Activated naive CD4-positive, alpha-beta T cell treated with anti-CD3 and anti-CD28 coated beads, Interleukin-2, amount 50 U/mL, for 24 hours (primary cell): ENCODE measurements around the gene KATNA1.
"Not testable (repeated sequence)": the region's sequence is repeated elsewhere in the genome, so short reads cannot be mapped to it uniquely, and the experiment has no call there.

ENCODE experiments used
- H3K27ac Mint-ChIP-seq: one replicate; pipeline ENCODE4 v1.8.0; 2021; ENCODE audit warnings: mild to moderate bottlenecking, mixed read lengths
- H3K27me3 Mint-ChIP-seq: one replicate; pipeline ENCODE4 v1.8.0; 2021; ENCODE audit warnings: mixed read lengths
- H3K36me3 Mint-ChIP-seq: one replicate; pipeline ENCODE4 v1.8.0; 2021; ENCODE audit warnings: mixed read lengths
- H3K4me1 Mint-ChIP-seq: one replicate; pipeline ENCODE4 v1.8.0; 2021; ENCODE audit warnings: mixed read lengths
- H3K4me3 Mint-ChIP-seq: one replicate; pipeline ENCODE4 v1.8.0; 2021; ENCODE audit warnings: mild to moderate bottlenecking, mixed read lengths
- H3K9me3 Mint-ChIP-seq: one replicate; pipeline ENCODE4 v1.8.0; 2021; ENCODE audit warnings: mixed read lengths

Gene KATNA1

GRCh38 chr6:149648148-149649145 is at the start of gene KATNA1:
Gene KATNA1 (minus strand): TSS chr6:149648714. CDS start chr6:149638547, 10,167 bp downstream.
- no peaks in the 10 kb centered on the region for H3K27me3 Mint-ChIP-seq
- H3K9me3 Mint-ChIP-seq: no peaks in the 10 kb centered on the region
- peak within 1 kb of the TSS; percentile 93 for H3K4me3 Mint-ChIP-seq
- peak within 1 kb of the TSS; percentile 90 for H3K27ac Mint-ChIP-seq
- H3K4me1 Mint-ChIP-seq: peaks cover 31% of the 10 kb centered on the region
- H3K36me3 Mint-ChIP-seq: peaks cover under 1% of the 10 kb centered on the region

- Mint-ChIP-seq H3K27me3 (no peaks in the 10 kb centered on the region), H3K9me3 (no peaks in the 10 kb centered on the region), H3K36me3 (peaks cover 2% of the 10 kb centered on the region), H3K4me1 (peaks cover 38% of the 10 kb centered on the region), H3K27ac (no peak overlapping the region), H3K4me3 (no peak overlapping the region)
Measured at GRCh38 chr6:149698175-149698574, 49.7 kb upstream of the KATNA1 start.

- no peak overlapping the region for H3K27ac Mint-ChIP-seq
- peaks cover 4% of the 10 kb centered on the region for H3K36me3 Mint-ChIP-seq
- H3K9me3 Mint-ChIP-seq: no peaks in the 10 kb centered on the region
- H3K4me3 Mint-ChIP-seq: no peak overlapping the region
- peaks cover 33% of the 10 kb centered on the region for H3K4me1 Mint-ChIP-seq
- no peaks in the 10 kb centered on the region for H3K27me3 Mint-ChIP-seq
Measured at GRCh38 chr6:149696901-149697300, 48.4 kb upstream of the KATNA1 start.

- Mint-ChIP-seq H3K4me1 (peaks cover 27% of the 10 kb centered on the region), H3K36me3 (peaks cover 9% of the 10 kb centered on the region), H3K27me3 (no peaks in the 10 kb centered on the region), H3K9me3 (no peaks in the 10 kb centered on the region), H3K4me3 (no peak overlapping the region), H3K27ac (no peak overlapping the region)
Measured at GRCh38 chr6:149694921-149695320, 46.4 kb upstream of the KATNA1 start.

- peaks cover 10% of the 10 kb centered on the region for H3K36me3 Mint-ChIP-seq
- no peak overlapping the region for H3K4me3 Mint-ChIP-seq
- H3K27ac Mint-ChIP-seq: no peak overlapping the region
- H3K27me3 Mint-ChIP-seq: no peaks in the 10 kb centered on the region
- no peaks in the 10 kb centered on the region for H3K9me3 Mint-ChIP-seq
- H3K4me1 Mint-ChIP-seq: peaks cover 24% of the 10 kb centered on the region
Measured at GRCh38 chr6:149691201-149691600, 42.7 kb upstream of the KATNA1 start.

- Mint-ChIP-seq H3K36me3 (peaks cover 8% of the 10 kb centered on the region), H3K4me3 (no peak overlapping the region), H3K9me3 (no peaks in the 10 kb centered on the region), H3K27ac (no peak overlapping the region), H3K27me3 (no peaks in the 10 kb centered on the region), H3K4me1 (peaks cover 23% of the 10 kb centered on the region)
Measured at GRCh38 chr6:149686230-149686629, 37.7 kb upstream of the KATNA1 start.

- no peaks in the 10 kb centered on the region for H3K9me3 Mint-ChIP-seq
Measured at GRCh38 chr6:149683256-149683859, 34.8 kb upstream of the KATNA1 start.

GRCh38 chr6:149681845-149682244 is 33.3 kb upstream of the KATNA1 start:
- H3K4me3 Mint-ChIP-seq, H3K27ac Mint-ChIP-seq, H3K9me3 Mint-ChIP-seq, H3K27me3 Mint-ChIP-seq: not testable (repeated sequence)
- peaks cover 20% of the 10 kb centered on the region for H3K4me1 Mint-ChIP-seq
- H3K36me3 Mint-ChIP-seq: peaks cover 14% of the 10 kb centered on the region

More at GRCh38 chr6:149683256-149683859, 34.8 kb upstream of the KATNA1 start:
- Mint-ChIP-seq H3K27me3 (no peaks in the 10 kb centered on the region), H3K36me3 (peaks cover 10% of the 10 kb centered on the region), H3K27ac (no peak overlapping the region), H3K4me3 (no peak overlapping the region), H3K4me1 (peaks cover 21% of the 10 kb centered on the region)

- H3K9me3 Mint-ChIP-seq: no peaks in the 10 kb centered on the region
- H3K4me1 Mint-ChIP-seq: peaks cover 13% of the 10 kb centered on the region
- peaks cover 13% of the 10 kb centered on the region for H3K36me3 Mint-ChIP-seq
- no peak overlapping the region for H3K27ac Mint-ChIP-seq
- no peak overlapping the region for H3K4me3 Mint-ChIP-seq
- no peaks in the 10 kb centered on the region for H3K27me3 Mint-ChIP-seq
Measured at GRCh38 chr6:149681209-149681608, 32.7 kb upstream of the KATNA1 start.

GRCh38 chr6:149680503-149680902 is 32.0 kb upstream of the KATNA1 start:
- Mint-ChIP-seq H3K27me3 (no peaks in the 10 kb centered on the region), H3K4me3 (no peak overlapping the region), H3K4me1 (peaks cover 13% of the 10 kb centered on the region), H3K36me3 (peaks cover 13% of the 10 kb centered on the region), H3K9me3 (no peaks in the 10 kb centered on the region), H3K27ac (no peak overlapping the region)

- peaks cover 19% of the 10 kb centered on the region for H3K36me3 Mint-ChIP-seq
- H3K9me3 Mint-ChIP-seq, H3K27ac Mint-ChIP-seq, H3K4me3 Mint-ChIP-seq, H3K27me3 Mint-ChIP-seq, H3K4me1 Mint-ChIP-seq: not testable (repeated sequence)
Measured at GRCh38 chr6:149672265-149672664, 23.8 kb upstream of the KATNA1 start.

GRCh38 chr6:149660028-149660427 is 11.5 kb upstream of the KATNA1 start:
- peak overlapping the region; percentile 35 for H3K27ac Mint-ChIP-seq

GRCh38 chr6:149657441-149657840 is 8.9 kb upstream of the KATNA1 start:
- H3K27me3 Mint-ChIP-seq: no peaks in the 10 kb centered on the region
- no peaks in the 10 kb centered on the region for H3K9me3 Mint-ChIP-seq
- H3K4me3 Mint-ChIP-seq: no peak overlapping the region
- H3K27ac Mint-ChIP-seq: no peak overlapping the region
- peaks cover 5% of the 10 kb centered on the region for H3K36me3 Mint-ChIP-seq
- no peaks in the 10 kb centered on the region for H3K4me1 Mint-ChIP-seq

More at GRCh38 chr6:149660028-149660427, 11.5 kb upstream of the KATNA1 start:
- Mint-ChIP-seq H3K9me3 (no peaks in the 10 kb centered on the region), H3K4me1 (no peaks in the 10 kb centered on the region), H3K27me3 (no peaks in the 10 kb centered on the region), H3K4me3 (no peak overlapping the region), H3K36me3 (peaks cover 8% of the 10 kb centered on the region)

GRCh38 chr6:149651056-149651455 is 2.5 kb upstream of the KATNA1 start:
- Mint-ChIP-seq H3K27me3 (no peaks in the 10 kb centered on the region), H3K36me3 (no peaks in the 10 kb centered on the region), H3K4me1 (peaks cover 18% of the 10 kb centered on the region), H3K9me3 (no peaks in the 10 kb centered on the region), H3K4me3 (no peak overlapping the region), H3K27ac (no peak overlapping the region)

- Mint-ChIP-seq H3K36me3 (peaks cover 2% of the 10 kb centered on the region), H3K9me3 (no peaks in the 10 kb centered on the region), H3K4me1 (peaks cover 38% of the 10 kb centered on the region), H3K27ac (no peak overlapping the region), H3K27me3 (no peaks in the 10 kb centered on the region), H3K4me3 (peak overlapping the region; percentile 19)
Measured at GRCh38 chr6:149646599-149646998, 1.9 kb downstream of the KATNA1 start.
